Testis (tissue), 3 donors: ENCODE measurements around the gene TRMU. TPM values are rescaled to one million over a fixed set of nuclear protein-coding genes. Genes with fewer than 3 reads are reported as not detected.

Experiments
- DNase-seq: peaks from one replicate; pipeline ENCODE4 v3.0.0-alpha.2; 2019
- H3K27ac ChIP-seq, 2 donors: fragments of 200-600 bp; sonication (generic); one replicate each; pipeline ENCODE4 v1.5.1; 2019
- H3K27me3 ChIP-seq: fragments of 200-600 bp; sonication (generic); one replicate; pipeline ENCODE4 v1.5.1; 2019
- H3K36me3 ChIP-seq: fragments of 200-600 bp; sonication (generic); one replicate; pipeline ENCODE4 v1.5.1; 2017; ENCODE audit warnings: low read depth; ENCODE audit errors: missing control alignments
- H3K4me1 ChIP-seq: fragments of 200-600 bp; sonication (generic); one replicate; pipeline ENCODE4 v1.5.1; 2019
- H3K4me3 ChIP-seq, 2 donors: fragments of 200-600 bp; sonication (generic); one replicate each; pipeline ENCODE4 v1.5.1; 2017 to 2019
- H3K9me3 ChIP-seq: fragments of 200-600 bp; sonication (generic); one replicate; pipeline ENCODE4 v1.5.1; 2017
- POLR2A ChIP-seq: fragments of 450-650 bp; IDR thresholded peaks from one replicate; pipeline ENCODE4 v1.6.1; 2017; ENCODE audit warnings: antibody characterized with exemption, mild to moderate bottlenecking, moderate library complexity
- WGBS, 2 donors: methylation state at CpG; one replicate each; pipeline ENCODE4 v1.1.5; 2018; 5-methylcytosine and 5-hydroxymethylcytosine counted together
- intact Hi-C: fragments of 100-400 bp; cut with DNase I; formaldehyde crosslinking; loops from one replicate; pipeline ENCODE4 v1.15.1; 2023; ENCODE audit warnings: low total_unique reads
- polyA plus RNA-seq: library from polyadenylated mRNA; stranded (reverse); fragments of 350-450 nt; fragmentation: Illumina TruSeq; extraction: RNeasy Lipid Tissue Mini Kit (QIAGEN cat#74804); gene quantifications from one replicate; pipeline ENCODE4 v1.2.3, GENCODE V29; 2014; ENCODE audit warnings: low read depth, low replicate concordance; ENCODE audit not compliant: insufficient read depth
- total RNA-seq, 2 donors: library from RNA; depleted of rRNA; stranded (reverse); fragments of >200 nt; gene quantifications; one replicate each; pipeline ENCODE4 v1.2.3, GENCODE V29; 2016
- TF ChIP-seq, protein P1 (sequence below), 3 experiments: fragments of 450-650 bp in 2 of 3; fragments of 200-600 bp in 1 of 3; sonication (generic) in 1 of 3; IDR thresholded peaks; one replicate each; pipeline ENCODE4 v1.5.1; 2016 to 2019; ENCODE audit warnings: antibody characterized with exemption in 3 of 3, mild to moderate bottlenecking in 2 of 3, moderate library complexity in 1 of 3

Gene TRMU
- total and polyA plus RNA-seq, 3 donors from 2014 or later, result 24.8 to 63.5 (median 57.3) TPM

DNA sequence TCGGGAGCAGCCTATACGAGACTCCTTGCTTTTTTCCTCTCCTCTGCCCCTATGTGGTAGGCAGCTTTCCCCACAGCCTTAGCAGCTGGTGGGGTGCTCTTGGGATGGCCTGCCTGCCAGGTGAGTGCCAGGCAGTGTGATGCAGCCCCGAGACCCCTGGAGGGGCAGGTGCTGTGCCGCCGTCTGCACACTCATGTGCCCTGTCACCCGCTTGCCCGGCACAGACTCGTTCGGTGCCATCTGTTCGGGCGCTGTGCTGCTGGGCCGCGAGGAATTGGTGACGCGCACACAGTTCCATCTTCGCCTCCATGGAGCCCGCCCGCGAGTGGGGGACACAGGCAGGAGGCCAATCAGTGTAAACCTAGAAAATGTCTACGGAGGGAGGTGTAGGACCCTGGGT is 15.1 kb downstream of the TRMU start:
- intact Hi-C loops, result no loop called here
- no peak overlapping the region for H3K4me3 ChIP-seq
- TF ChIP-seq, protein P1, sequence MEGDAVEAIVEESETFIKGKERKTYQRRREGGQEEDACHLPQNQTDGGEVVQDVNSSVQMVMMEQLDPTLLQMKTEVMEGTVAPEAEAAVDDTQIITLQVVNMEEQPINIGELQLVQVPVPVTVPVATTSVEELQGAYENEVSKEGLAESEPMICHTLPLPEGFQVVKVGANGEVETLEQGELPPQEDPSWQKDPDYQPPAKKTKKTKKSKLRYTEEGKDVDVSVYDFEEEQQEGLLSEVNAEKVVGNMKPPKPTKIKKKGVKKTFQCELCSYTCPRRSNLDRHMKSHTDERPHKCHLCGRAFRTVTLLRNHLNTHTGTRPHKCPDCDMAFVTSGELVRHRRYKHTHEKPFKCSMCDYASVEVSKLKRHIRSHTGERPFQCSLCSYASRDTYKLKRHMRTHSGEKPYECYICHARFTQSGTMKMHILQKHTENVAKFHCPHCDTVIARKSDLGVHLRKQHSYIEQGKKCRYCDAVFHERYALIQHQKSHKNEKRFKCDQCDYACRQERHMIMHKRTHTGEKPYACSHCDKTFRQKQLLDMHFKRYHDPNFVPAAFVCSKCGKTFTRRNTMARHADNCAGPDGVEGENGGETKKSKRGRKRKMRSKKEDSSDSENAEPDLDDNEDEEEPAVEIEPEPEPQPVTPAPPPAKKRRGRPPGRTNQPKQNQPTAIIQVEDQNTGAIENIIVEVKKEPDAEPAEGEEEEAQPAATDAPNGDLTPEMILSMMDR (IDR thresholded peaks at IDR 0.05), result no peak
- no peak for TF ChIP-seq POLR2A
- WGBS, 2 donors, result 98% methylated on average over 18 to 20 of the region's 20 CpGs
- H3K36me3 ChIP-seq, result no peaks in the 10 kb centered on the region
- H3K27ac ChIP-seq, result no peak overlapping the region
- no peak for DNase-seq
- H3K27me3 ChIP-seq, result no peaks in the 10 kb centered on the region
- no peaks in the 10 kb centered on the region for H3K4me1 ChIP-seq
- H3K9me3 ChIP-seq, result no peaks in the 10 kb centered on the region

DNA sequence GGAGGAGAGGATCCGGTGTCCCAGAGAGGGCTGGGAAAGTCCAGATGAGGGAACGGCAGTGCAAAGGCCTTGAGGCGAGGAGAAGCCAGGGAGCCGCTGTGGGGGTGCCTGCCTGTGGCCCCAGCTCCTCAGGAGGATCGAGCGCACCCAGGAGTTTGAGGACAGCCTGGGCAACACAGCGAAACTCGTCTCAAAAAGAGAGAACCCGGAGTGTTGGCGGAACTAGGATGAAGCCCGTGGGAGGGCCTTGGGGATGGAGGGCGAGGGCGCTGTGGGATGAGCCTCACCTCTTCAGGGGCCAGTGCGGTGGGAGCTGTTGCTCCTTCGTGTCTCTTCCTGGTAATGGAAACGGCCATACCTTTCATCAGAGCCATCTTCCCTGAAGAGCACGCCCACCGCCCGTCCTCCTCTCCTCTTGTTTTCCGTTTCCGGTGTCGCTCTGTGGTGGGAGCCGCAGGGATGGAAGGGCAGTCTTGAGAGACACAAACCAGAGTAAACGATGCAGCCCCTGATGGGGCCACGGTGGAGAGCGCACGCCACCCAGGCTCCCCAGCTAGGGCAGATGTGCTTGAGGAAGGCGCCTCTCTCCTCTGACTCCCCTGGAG is 15.7 kb downstream of the TRMU start:
- no peak for DNase-seq
- Histone ChIP-seq H3K9me3 (no peaks in the 10 kb centered on the region), H3K27ac (no peak overlapping the region), H3K4me1 (no peaks in the 10 kb centered on the region), H3K27me3 (no peaks in the 10 kb centered on the region), H3K36me3 (no peaks in the 10 kb centered on the region), H3K4me3 (no peak overlapping the region)
- 91 to 93% methylated on average over 28 of the region's 28 CpGs for WGBS, 2 donors
- TF ChIP-seq, protein P1 (IDR thresholded peaks at IDR 0.05), result no peak
- no peak for TF ChIP-seq POLR2A
- intact Hi-C loops, result no loop called here

DNA sequence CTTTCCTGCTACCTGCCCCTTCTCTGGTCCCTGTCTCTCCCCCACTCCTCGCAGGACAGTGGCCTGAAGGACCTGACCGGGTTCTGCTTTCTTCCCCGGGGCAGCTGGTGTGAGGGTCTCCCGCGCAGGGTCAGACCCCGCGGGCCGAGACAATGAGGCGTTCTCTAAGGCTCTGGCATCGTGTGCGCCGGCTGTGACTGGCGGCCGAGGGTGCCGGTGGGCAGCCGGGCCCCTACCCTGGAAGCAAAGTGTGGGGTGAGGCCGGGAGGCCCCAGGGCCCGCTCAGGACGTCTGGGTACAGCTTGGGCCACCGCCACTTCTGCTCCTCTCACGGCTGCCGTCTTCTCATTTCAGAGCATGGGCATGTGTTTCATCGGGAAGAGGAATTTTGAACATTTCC is 16.3 kb downstream of the TRMU start:
- 86 to 92% methylated on average over 11 to 17 of the region's 23 CpGs for WGBS, 2 donors
- TF ChIP-seq, protein P1 (IDR thresholded peaks at IDR 0.05), result no peak
- TF ChIP-seq POLR2A, result no peak
- H3K4me3 ChIP-seq, result no peak overlapping the region
- no peaks in the 10 kb centered on the region for H3K27me3 ChIP-seq
- intact Hi-C loops, result no loop called here
- no peaks in the 10 kb centered on the region for H3K36me3 ChIP-seq
- no peak overlapping the region for H3K27ac ChIP-seq
- no peaks in the 10 kb centered on the region for H3K9me3 ChIP-seq
- DNase-seq, result no peak
- H3K4me1 ChIP-seq, result no peaks in the 10 kb centered on the region

DNA sequence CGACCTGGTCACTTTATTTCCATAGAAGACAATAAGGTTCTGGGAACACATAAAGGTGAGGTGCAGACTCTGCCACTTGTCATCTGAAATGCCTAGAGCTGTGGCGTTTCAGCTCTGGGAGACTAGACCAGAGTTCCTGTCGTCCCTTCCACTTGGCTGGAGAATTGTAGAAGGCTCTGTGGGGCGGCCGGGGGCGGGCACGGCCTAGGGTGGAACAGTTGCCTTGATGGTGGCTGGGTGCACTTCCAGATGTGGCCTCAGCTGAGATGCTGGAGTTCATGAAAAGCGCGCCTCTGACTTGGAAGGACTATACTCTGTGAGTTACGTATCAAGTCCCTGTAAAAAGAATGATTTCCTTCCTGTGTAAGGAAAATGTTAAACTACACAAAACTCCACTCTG is 16.8 kb downstream of the TRMU start:
- DNase-seq, result no peak
- TF ChIP-seq, protein P1 (IDR thresholded peaks at IDR 0.05), result no peak
- TF ChIP-seq POLR2A, result no peak
- intact Hi-C loops, result no loop called here
- no peak overlapping the region for H3K4me3 ChIP-seq
- H3K36me3 ChIP-seq, result no peaks in the 10 kb centered on the region
- WGBS, 2 donors, result 90 to 92% methylated on average over 10 of the region's 10 CpGs
- no peaks in the 10 kb centered on the region for H3K27me3 ChIP-seq
- H3K27ac ChIP-seq, result no peak overlapping the region
- no peaks in the 10 kb centered on the region for H3K9me3 ChIP-seq
- no peaks in the 10 kb centered on the region for H3K4me1 ChIP-seq

DNA sequence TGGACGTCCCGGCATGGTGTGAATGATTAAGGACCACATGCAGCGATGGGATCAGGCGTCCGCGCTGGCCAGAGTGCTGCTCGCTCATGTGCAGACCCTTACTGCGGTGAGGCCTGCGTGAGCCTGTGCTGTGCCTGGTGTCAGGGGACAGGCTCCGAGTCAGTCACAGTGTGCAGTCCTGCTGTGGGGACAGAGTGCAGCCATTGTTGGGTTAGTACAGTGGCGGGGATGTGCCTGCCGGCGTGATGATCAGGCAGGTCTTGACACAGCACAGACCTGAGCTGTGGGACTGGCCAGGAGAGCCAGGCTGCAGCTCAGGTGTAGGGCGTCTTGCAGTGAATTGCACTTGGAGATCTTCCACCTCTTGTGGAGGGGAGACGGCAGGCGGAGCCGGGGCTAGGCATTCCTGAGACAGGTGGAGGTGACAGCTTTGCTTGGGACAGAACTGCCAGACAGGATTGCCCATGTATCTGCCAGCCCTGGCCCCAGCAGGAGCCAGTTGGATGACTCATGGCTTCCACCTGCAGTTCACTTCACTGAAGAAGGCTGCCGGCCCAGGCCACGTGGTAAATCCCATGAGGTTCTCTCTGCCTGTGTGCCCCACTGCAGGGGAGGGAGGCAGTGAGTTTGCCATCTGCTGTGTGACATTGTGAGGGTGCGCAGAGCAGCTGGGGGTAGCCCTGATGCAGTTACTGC is 17.3 kb downstream of the TRMU start:
- no peak overlapping the region for H3K27ac ChIP-seq
- H3K36me3 ChIP-seq, result no peaks in the 10 kb centered on the region
- intact Hi-C loops, result no loop called here
- no peak for DNase-seq
- no peak for TF ChIP-seq POLR2A
- TF ChIP-seq, protein P1 (IDR thresholded peaks at IDR 0.05), result no peak
- H3K27me3 ChIP-seq, result no peaks in the 10 kb centered on the region
- H3K4me3 ChIP-seq, result no peak overlapping the region
- H3K4me1 ChIP-seq, result no peaks in the 10 kb centered on the region
- no peaks in the 10 kb centered on the region for H3K9me3 ChIP-seq
- 87 to 89% methylated on average over 9 to 20 of the region's 20 CpGs for WGBS, 2 donors
